ENCODE data around the gene NDC1.
"Not testable (repeated sequence)": the region's sequence is repeated elsewhere in the genome, so short reads cannot be mapped to it uniquely, and the experiment has no call there.

GRCh38 chr1:53815484-53815883 lies 22.6 kb downstream of the NDC1 start:
- TF ChIP-seq, protein P1, sequence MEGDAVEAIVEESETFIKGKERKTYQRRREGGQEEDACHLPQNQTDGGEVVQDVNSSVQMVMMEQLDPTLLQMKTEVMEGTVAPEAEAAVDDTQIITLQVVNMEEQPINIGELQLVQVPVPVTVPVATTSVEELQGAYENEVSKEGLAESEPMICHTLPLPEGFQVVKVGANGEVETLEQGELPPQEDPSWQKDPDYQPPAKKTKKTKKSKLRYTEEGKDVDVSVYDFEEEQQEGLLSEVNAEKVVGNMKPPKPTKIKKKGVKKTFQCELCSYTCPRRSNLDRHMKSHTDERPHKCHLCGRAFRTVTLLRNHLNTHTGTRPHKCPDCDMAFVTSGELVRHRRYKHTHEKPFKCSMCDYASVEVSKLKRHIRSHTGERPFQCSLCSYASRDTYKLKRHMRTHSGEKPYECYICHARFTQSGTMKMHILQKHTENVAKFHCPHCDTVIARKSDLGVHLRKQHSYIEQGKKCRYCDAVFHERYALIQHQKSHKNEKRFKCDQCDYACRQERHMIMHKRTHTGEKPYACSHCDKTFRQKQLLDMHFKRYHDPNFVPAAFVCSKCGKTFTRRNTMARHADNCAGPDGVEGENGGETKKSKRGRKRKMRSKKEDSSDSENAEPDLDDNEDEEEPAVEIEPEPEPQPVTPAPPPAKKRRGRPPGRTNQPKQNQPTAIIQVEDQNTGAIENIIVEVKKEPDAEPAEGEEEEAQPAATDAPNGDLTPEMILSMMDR (IDR thresholded peaks at IDR 0.05), result not testable (repeated sequence)
- not testable (repeated sequence) for TF ChIP-seq POLR2A (IDR thresholded peaks at IDR 0.05)
